Ammon's horn (tissue), 1 donor: ENCODE measurements around the gene HOXD9.

Experiments
- DNase-seq: peaks from one replicate; pipeline ENCODE4 v3.0.0-alpha.2; 2016; ENCODE audit warnings: low spot score

The HOXD9 gene

DNA sequence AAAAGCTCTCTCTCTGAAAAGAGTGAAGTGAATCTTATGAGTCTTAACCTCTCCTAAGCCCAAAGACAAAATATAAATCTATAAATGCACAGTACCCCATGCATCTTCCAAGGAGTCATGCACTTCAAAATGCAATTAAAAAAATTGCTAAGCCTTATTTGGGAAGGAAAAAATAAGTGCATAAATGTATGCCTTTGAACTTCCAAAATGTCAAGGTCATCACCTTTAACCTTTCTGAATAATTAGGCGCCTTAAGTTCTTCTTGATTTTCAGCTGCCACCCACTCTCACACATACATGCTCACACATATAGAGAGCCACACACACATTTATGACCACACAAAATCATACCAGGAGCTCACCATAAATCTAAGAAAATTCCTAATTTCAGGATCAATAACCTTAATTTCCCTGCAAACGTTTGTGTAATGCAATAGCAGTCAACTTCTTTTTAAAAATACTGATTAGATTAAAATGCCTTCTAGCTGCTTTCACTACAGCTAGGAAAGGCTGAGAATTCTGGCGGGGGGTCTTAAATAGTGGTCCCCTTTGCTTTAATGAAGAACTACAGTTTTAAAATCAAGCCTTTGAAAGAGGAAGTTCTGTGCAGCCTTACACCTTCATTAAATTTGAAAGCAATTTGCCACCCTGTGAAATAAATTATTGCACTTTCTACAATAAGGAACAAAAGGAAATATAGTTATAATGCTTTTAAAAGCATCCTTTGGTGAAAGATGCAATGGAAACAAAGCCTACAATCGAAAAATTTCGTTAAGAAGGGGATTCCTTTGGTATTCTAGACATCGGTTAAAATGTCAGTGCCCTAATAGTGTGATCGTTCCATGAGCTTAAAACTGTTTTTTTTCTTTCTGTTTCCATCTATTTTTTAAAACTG lies 11.9 kb upstream of the HOXD9 start:
- no peak for DNase-seq

DNA sequence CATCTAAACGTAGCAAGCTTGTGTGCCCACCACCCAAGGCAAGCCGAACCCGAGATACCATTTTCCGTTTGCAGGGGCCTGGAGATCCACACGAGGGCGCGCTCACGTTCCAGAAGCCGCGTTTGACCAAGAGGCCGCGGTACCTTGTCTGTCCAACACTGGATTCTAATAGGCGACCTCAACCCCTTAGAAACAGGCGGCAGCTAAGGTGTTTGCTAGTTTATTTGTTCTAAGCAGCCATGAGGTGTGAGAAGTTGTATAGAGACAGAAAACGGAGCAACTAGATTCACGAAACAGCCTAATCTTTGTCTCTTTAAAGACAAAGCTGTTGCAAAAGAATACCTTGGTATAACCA lies 11.2 kb upstream of the HOXD9 start:
- no peak for DNase-seq

- no peak for DNase-seq
Measured at GRCh38 chr2:176111846-176112374, 10.6 kb upstream of the HOXD9 start.

GRCh38 chr2:176112375-176113302 lies 9.9 kb upstream of the HOXD9 start:
- no peak for DNase-seq

GRCh38 chr2:176114120-176114929 lies 8.2 kb upstream of the HOXD9 start:
- no peak for DNase-seq

- DNase-seq = no peak
Measured at GRCh38 chr2:176114930-176115625, 7.4 kb upstream of the HOXD9 start.

GRCh38 chr2:176115883-176116813 lies 6.4 kb upstream of the HOXD9 start, which contains the start of gene HOXD10:
TSS of gene HOXD10 (plus strand) at chr2:176116778. CDS start at chr2:176116834, 56 bp downstream.
- no peak for DNase-seq

GRCh38 chr2:176117162-176117822 lies 5.2 kb upstream of the HOXD9 start:
- no peak for DNase-seq

DNA sequence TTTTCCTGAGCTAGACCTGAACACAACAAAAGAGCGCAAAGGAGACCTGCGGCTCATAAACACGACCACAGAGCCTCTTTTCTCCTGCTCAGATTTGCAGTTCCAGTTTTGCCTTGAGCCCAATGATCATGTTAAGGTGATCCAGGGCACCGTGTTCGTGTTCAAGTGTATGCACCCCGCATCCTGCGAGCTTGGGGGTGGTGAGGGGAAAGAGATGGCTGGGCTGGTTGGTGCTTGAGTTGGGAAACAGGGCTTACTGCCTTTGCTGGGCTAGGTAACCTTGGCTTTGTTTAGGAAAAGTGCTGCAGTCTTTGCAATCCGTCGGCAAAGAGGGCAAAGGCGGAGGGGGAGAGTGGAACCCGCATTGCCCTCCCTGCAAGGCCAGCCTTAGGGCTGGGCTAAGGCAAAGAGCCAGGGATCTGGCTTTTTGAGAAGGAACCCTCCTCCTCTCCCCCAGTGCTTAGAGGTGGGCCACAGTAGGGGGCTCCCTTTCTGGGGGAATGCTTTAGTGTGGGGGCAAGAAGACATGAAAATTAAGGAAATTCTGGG lies 4.6 kb upstream of the HOXD9 start:
- no peak for DNase-seq

GRCh38 chr2:176118601-176119339 lies 3.7 kb upstream of the HOXD9 start:
- no peak for DNase-seq

DNA sequence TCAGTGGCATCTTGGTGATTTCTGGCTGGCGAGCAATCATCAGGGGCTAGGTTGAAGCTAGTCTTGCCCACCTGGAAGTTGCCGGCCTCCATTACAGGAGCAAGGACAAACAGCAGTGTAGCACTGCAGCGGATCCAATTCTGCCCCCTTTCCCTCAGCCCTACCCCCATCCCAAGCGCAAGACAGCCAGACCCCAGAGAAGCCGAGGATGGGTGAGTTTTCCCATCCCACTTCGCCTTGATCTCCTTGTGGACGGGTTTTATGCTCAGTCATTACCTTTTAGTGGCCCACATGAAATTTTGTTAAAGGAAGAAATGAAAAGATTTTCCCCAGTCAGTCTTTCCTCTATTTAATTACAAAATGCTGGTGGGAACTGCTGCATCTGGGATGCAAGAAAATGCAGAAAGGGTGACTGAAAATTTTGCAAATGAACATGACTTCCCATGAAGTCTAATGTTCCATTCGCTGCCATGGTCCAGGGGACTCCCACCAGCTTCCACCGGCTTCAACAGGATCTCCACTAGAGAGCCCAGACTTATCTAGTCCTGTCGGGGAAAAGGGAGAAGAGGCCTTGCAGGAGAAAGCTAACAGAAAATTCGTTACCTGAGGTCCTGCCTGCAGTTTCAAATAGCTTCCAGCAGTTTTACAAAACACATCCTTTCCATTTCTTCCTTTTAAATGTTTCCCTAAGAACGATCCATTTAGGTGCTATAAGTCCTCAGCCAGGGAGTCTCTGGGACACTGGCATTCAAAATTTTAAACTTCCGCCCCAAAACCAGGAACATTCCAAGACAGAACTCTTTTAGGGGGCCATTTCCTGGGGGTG lies 1.9 kb upstream of the HOXD9 start:
- no peak for DNase-seq

- no peak for DNase-seq
Measured at GRCh38 chr2:176121190-176122051, 1.1 kb upstream of the HOXD9 start.

DNA sequence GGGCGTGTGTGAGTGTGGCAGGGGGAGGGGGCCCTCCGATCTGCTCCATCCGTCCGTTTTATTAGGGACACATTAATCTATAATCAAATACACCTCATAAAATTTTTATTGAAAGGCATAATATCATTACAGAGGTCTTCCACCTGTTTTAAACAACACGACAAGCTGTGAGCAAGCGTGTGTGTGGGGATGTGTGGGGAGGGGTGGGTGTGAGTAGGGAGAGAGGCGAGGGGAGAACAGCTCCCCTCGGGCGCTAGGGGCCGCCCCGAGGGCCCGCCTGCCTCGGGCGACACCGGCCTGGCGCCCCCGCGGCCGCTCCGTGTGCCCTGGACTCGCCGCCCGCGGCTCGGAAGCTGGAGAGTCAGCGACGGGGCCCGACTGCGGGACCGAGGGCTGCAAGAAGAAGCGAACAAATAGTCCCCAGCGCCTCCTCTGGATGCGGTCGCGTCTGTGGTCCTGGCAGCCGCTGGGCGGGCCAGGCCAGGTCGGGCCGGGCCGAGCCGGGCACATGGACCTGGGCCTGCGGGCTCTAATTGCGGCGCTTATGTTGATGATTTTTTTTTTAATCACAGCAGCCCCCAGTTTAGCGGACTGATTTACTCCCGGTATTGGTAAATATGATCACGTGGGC lies 352 bp upstream of the HOXD9 start:
- DNase-seq = no peak

DNA sequence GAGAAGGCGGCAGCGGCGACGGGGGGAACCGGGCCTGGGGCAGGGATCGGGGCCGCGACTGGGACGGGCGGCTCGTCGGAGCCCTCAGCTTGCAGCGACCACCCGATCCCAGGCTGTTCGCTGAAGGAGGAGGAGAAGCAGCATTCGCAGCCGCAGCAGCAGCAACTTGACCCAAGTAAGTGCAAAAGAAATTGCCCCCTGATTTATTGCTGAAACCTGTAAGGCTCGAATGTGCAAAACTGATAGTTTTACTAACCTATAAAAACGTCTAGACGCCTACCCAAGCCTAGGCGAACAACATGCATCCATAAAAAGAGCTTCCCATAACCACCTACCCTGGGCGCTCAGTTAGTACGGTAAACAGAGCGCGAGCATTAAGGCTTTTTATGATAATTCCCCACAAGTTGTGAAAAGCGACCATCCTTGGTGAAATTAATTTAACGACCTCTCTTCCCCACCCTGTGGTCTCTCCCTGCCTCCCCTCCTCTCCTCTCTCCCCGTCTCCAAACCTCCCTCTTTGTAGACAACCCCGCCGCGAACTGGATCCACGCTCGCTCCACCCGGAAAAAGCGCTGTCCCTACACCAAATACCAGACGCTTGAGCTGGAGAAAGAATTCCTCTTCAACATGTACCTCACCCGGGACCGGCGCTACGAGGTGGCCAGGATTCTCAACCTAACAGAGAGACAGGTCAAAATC lies 1.0 kb downstream of the HOXD9 start:
- DNase-seq = no peak
